SKM-1 treated with dmso at 0.1 percent for 144 hours (cell line): ENCODE results near the gene DHX35.

ENCODE experiments used
- DNase-seq: peaks from one replicate; lab custom pipeline; 2025; ENCODE audit not compliant: unreplicated experiment; lab: John Stamatoyannopoulos, UW

The DHX35 gene

GRCh38 chr20:39019027-39019426, 56.9 kb downstream of the DHX35 start:
- DNase-seq = no peak

GRCh38 chr20:39019805-39020325, 57.7 kb downstream of the DHX35 start:
- DNase-seq = no peak

- no peak for DNase-seq
These were observed 59.6 kb downstream of the DHX35 start for GRCh38 chr20:39021748-39022147.

- no peak for DNase-seq
These were observed 63.7 kb downstream of the DHX35 start for GRCh38 chr20:39025883-39026282.

GRCh38 chr20:39029364-39029763, 67.2 kb downstream of the DHX35 start:
- DNase-seq = no peak

- no peak for DNase-seq
These were observed 70.9 kb downstream of the DHX35 start for GRCh38 chr20:39032997-39033396.

GRCh38 chr20:39036011-39036410, 73.9 kb downstream of the DHX35 start:
- no peak for DNase-seq

- DNase-seq = no peak
These were observed 74.7 kb downstream of the DHX35 start for GRCh38 chr20:39036851-39037250.

- no peak for DNase-seq
These were observed 75.9 kb downstream of the DHX35 start for GRCh38 chr20:39038047-39038446.

- DNase-seq = no peak
These were observed 76.4 kb downstream of the DHX35 start for GRCh38 chr20:39038495-39038894.

GRCh38 chr20:39039261-39039660, 77.1 kb downstream of the DHX35 start:
- no peak for DNase-seq

- no peak for DNase-seq
These were observed 78.0 kb downstream of the DHX35 start for GRCh38 chr20:39040116-39040515.

GRCh38 chr20:39041067-39041466, 78.9 kb downstream of the DHX35 start:
- no peak for DNase-seq

- no peak for DNase-seq
These were observed 80.4 kb downstream of the DHX35 start for GRCh38 chr20:39042279-39043150.

GRCh38 chr20:39044501-39044900, 82.4 kb downstream of the DHX35 start:
- no peak for DNase-seq

GRCh38 chr20:39045676-39046075, 83.5 kb downstream of the DHX35 start:
- no peak for DNase-seq

GRCh38 chr20:39047417-39047985, 85.4 kb downstream of the DHX35 start:
- DNase-seq = no peak

- peak; percentile 44 for DNase-seq
These were observed 86.0 kb downstream of the DHX35 start for GRCh38 chr20:39048000-39048696.

- no peak for DNase-seq
These were observed 87.0 kb downstream of the DHX35 start for GRCh38 chr20:39049148-39049547.

- peak; percentile 58 for DNase-seq
These were observed 87.8 kb downstream of the DHX35 start for GRCh38 chr20:39049684-39050554.

- no peak for DNase-seq
These were observed 88.4 kb downstream of the DHX35 start for GRCh38 chr20:39050555-39050902.
